Measurements from ENCODE around the gene FBXO4.

Gene FBXO4

DNA sequence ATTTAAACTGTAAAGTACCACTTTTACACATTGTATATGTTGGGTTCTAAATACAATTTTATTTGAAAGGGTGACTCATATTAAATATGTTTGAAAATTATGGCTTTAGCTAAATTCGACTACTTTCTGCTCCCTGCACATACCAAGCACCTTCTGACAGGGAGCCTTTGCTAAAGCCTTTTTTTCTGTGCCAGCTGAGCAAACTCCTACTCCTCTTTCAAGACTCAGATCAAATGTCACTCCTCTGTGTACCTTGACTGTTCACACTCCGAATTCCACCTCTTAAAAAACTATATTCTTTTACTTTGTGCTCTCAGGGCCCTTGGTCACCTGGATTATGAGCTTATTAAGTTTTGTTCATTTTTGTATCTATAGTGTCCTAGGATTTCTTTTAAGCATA, 48.4 kb upstream of the FBXO4 start:
- ChIA-PET CTCF (interaction anchor here (0.6 to 1.0 kb wide), 3 partner anchors 8 to 15 kb away, joined by 3 to 4 read pairs (median 3); no protein-coding TSS in a partner anchor), POLR2A (no interaction called here)
- H3K27ac ChIP-seq (ENCODE audit: extremely low read depth, low read depth, low read length), result no peak overlapping the region
- no peaks in the 10 kb centered on the region for H3K36me3 ChIP-seq (ENCODE audit: control insufficient read depth in 2 of 2, insufficient read depth in 1 of 2, low read length in 2 of 2)
- peaks cover 8% of the 10 kb centered on the region for H3K4me1 ChIP-seq (ENCODE audit: control insufficient read depth, insufficient read depth, low read length)
- no peak overlapping the region for H3K4me3 ChIP-seq (ENCODE audit: low read depth, low read length)
- TF ChIP-seq, protein P1, sequence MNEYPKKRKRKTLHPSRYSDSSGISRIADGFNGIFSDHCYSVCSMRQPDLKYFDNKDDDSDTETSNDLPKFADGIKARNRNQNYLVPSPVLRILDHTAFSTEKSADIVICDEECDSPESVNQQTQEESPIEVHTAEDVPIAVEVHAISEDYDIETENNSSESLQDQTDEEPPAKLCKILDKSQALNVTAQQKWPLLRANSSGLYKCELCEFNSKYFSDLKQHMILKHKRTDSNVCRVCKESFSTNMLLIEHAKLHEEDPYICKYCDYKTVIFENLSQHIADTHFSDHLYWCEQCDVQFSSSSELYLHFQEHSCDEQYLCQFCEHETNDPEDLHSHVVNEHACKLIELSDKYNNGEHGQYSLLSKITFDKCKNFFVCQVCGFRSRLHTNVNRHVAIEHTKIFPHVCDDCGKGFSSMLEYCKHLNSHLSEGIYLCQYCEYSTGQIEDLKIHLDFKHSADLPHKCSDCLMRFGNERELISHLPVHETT (tag by site-specific recombination; IDR thresholded peaks at IDR 0.05), result no peak
- TF ChIP-seq ZNF140 (tag by site-specific recombination; IDR thresholded peaks at IDR 0.05) (no peak), ZNF629 (tag by site-specific recombination; IDR thresholded peaks at IDR 0.05) (no peak), OVOL3 (tag by site-specific recombination; IDR thresholded peaks at IDR 0.05) (no peak), ZNF292 (tag by site-specific recombination; IDR thresholded peaks at IDR 0.05; ENCODE audit: borderline replicate concordance, low read depth) (no peak), ZNF404 (tag by site-specific recombination; IDR thresholded peaks at IDR 0.05) (no peak), ZNF670 (tag by site-specific recombination; IDR thresholded peaks at IDR 0.05; ENCODE audit: low read depth) (no peak), ZNF112 (tag by site-specific recombination; IDR thresholded peaks at IDR 0.05) (no peak), ZNF146 (tag by site-specific recombination; IDR thresholded peaks at IDR 0.05) (no peak), HOXA7 (CRISPR knock-in tag; IDR thresholded peaks at IDR 0.05; ENCODE audit: borderline replicate concordance) (no peak), ZNF776 (tag by site-specific recombination; IDR thresholded peaks at IDR 0.05; ENCODE audit: borderline replicate concordance) (no peak), ZNF184 (tag by site-specific recombination; IDR thresholded peaks at IDR 0.05) (no peak), ZNF138 (tag by site-specific recombination; IDR thresholded peaks at IDR 0.05; ENCODE audit: borderline replicate concordance) (no peak), ZNF473 (tag by site-specific recombination; IDR thresholded peaks at IDR 0.05) (no peak), TRIM28 (IDR thresholded peaks at IDR 0.05; ENCODE audit: borderline replicate concordance, low read length) (no peak), ZNF658 (tag by site-specific recombination; IDR thresholded peaks at IDR 0.05) (no peak), SP2 (tag by site-specific recombination; IDR thresholded peaks at IDR 0.05) (no peak)
- TF ChIP-seq, protein P2, sequence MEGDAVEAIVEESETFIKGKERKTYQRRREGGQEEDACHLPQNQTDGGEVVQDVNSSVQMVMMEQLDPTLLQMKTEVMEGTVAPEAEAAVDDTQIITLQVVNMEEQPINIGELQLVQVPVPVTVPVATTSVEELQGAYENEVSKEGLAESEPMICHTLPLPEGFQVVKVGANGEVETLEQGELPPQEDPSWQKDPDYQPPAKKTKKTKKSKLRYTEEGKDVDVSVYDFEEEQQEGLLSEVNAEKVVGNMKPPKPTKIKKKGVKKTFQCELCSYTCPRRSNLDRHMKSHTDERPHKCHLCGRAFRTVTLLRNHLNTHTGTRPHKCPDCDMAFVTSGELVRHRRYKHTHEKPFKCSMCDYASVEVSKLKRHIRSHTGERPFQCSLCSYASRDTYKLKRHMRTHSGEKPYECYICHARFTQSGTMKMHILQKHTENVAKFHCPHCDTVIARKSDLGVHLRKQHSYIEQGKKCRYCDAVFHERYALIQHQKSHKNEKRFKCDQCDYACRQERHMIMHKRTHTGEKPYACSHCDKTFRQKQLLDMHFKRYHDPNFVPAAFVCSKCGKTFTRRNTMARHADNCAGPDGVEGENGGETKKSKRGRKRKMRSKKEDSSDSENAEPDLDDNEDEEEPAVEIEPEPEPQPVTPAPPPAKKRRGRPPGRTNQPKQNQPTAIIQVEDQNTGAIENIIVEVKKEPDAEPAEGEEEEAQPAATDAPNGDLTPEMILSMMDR (tag by site-specific recombination; IDR thresholded peaks at IDR 0.05), result no peak
- TF ChIP-seq, protein P3, sequence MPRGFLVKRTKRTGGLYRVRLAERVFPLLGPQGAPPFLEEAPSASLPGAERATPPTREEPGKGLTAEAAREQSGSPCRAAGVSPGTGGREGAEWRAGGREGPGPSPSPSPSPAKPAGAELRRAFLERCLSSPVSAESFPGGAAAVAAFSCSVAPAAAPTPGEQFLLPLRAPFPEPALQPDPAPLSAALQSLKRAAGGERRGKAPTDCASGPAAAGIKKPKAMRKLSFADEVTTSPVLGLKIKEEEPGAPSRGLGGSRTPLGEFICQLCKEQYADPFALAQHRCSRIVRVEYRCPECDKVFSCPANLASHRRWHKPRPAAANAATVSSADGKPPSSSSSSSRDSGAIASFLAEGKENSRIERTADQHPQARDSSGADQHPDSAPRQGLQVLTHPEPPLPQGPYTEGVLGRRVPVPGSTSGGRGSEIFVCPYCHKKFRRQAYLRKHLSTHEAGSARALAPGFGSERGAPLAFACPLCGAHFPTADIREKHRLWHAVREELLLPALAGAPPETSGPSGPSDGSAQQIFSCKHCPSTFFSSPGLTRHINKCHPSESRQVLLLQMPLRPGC (tag by site-specific recombination; IDR thresholded peaks at IDR 0.05), result no peak
- H3K9me3 ChIP-seq (ENCODE audit: control insufficient read depth, insufficient read depth, low read depth, low read length), result no peaks in the 10 kb centered on the region

DNA sequence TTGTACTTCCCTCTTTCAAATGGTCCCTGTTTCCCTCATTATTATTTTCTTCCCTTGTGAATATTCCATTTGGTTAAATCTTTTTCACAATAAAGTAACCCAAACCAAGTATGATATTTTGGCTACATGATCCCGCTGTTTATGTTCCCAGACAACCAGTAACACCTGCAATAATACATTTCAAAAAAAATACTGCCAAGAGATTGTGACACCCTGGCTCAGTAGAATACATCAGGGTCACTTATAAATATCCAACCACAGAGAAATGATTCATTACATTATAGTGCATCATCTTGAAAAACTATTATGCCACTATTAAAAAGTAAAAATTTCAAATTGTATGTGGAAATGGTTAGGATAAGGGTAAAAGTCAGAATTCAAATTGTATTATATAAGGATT, 47.7 kb upstream of the FBXO4 start:
- POLR2A ChIA-PET, result no interaction called here
- H3K36me3 ChIP-seq (ENCODE audit: control insufficient read depth in 2 of 2, insufficient read depth in 1 of 2, low read length in 2 of 2), result no peaks in the 10 kb centered on the region
- no peak overlapping the region for H3K4me3 ChIP-seq (ENCODE audit: low read depth, low read length)
- H3K9me3 ChIP-seq (ENCODE audit: control insufficient read depth, insufficient read depth, low read depth, low read length), result no peaks in the 10 kb centered on the region
- H3K27ac ChIP-seq (ENCODE audit: extremely low read depth, low read depth, low read length), result no peak overlapping the region
- H3K4me1 ChIP-seq (ENCODE audit: control insufficient read depth, insufficient read depth, low read length), result peaks cover 8% of the 10 kb centered on the region
- TF ChIP-seq SCRT2 (tag by site-specific recombination; IDR thresholded peaks at IDR 0.05) (no peak), EGR2 (tag by site-specific recombination; IDR thresholded peaks at IDR 0.05; ENCODE audit: low read depth) (no peak), ZXDB (tag by site-specific recombination; IDR thresholded peaks at IDR 0.05) (no peak), KLF10 (tag by site-specific recombination; IDR thresholded peaks at IDR 0.05) (no peak), ZNF266 (tag by site-specific recombination; IDR thresholded peaks at IDR 0.05; ENCODE audit: low read depth) (no peak)
- CTCF ChIA-PET, result interaction anchor here (0.6 kb wide), 1 partner anchor 8 kb away, joined by 3 read pairs; no protein-coding TSS in a partner anchor

Measured in HEK293 (cell line).